ENCODE data around the gene CEP72.

DNA sequence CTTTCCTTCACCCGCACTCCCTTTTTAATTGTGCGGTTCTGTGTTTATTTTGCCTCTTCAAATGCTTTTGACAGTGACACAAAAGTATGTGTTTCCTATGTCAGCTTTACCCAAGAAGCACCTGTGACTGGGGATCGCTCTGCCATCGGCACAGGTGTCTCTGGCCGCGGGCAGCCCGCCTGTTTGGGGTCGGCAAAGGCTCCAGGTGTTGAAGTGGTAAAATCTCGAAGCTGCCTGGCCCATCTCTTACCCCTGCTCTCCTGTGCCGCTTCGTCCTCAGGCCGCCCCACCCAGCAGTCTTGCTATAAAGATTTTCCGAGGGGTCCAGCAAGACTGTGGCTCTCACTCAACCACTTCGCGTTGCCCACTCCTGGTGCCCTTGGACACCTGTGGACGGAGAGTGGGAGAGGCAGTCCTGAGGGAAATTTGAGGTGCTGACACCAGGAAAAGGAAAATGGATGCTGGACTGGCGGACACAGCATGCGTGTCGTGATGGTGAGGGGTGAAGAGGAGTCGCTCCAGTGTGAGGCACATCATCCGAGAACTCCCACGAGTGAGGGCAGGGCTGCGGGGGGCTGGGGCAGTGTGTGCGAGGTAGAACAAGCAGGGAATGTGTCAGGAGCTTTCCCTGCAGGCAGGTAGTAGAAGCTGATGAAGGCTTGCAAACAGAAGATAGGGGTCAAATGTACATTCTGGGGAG is 29.1 kb upstream of the CEP72 start:
- TF ChIP-seq, protein P1, sequence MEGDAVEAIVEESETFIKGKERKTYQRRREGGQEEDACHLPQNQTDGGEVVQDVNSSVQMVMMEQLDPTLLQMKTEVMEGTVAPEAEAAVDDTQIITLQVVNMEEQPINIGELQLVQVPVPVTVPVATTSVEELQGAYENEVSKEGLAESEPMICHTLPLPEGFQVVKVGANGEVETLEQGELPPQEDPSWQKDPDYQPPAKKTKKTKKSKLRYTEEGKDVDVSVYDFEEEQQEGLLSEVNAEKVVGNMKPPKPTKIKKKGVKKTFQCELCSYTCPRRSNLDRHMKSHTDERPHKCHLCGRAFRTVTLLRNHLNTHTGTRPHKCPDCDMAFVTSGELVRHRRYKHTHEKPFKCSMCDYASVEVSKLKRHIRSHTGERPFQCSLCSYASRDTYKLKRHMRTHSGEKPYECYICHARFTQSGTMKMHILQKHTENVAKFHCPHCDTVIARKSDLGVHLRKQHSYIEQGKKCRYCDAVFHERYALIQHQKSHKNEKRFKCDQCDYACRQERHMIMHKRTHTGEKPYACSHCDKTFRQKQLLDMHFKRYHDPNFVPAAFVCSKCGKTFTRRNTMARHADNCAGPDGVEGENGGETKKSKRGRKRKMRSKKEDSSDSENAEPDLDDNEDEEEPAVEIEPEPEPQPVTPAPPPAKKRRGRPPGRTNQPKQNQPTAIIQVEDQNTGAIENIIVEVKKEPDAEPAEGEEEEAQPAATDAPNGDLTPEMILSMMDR (IDR thresholded peaks at IDR 0.05; ENCODE audit: low read depth, low read length, poor library complexity, severe bottlenecking) = no peak
- TF ChIP-seq EZH2phosphoT487 (IDR thresholded peaks at IDR 0.05; ENCODE audit: borderline replicate concordance, low read length) = no peak
